ENCODE data around the gene PLXDC2. TPM values are rescaled to one million over a fixed set of nuclear protein-coding genes. Genes with fewer than 3 reads are reported as not detected.

Gene PLXDC2
- total and polyA plus RNA-seq, 2 experiments from 2014 or later, result 13.5 to 19.4 TPM

DNA sequence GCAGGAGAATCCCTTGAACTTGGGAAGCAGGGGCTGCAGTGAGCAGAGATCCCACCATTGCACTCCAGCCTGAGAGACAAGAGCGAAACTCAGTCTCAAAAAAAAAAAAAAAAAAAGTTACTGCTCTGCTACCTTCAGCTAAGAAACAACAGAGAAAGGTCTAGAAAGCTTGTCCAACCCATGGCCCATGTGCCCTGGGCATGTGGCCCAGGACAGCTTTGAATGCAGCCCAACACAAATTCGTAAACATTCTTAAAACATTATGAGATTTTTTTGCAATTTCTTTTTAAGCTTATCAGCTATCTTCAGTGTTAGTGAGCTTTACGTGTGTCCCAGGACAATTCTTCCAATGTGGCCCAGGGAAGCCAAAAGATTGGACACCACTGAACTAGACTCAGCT lies 22.9 kb downstream of the PLXDC2 start (continued):
- no peak for TF ChIP-seq CTCF (conservative IDR thresholded peaks at IDR 0.05; ENCODE audit: low read depth in 2 of 2)
- TF ChIP-seq NANOG (IDR thresholded peaks at IDR 0.05; ENCODE audit: borderline replicate concordance), result no peak
- TF ChIP-seq ZNF114 (CRISPR knock-in tag; IDR thresholded peaks at IDR 0.05), result no peak
- no peak for TF ChIP-seq JUNB (IDR thresholded peaks at IDR 0.05; ENCODE audit: unreplicated experiment)
- TF ChIP-seq EZH2phosphoT487 (IDR thresholded peaks at IDR 0.05; ENCODE audit: unreplicated experiment), result no peak
- no peak for TF ChIP-seq STAT1 (IDR thresholded peaks at IDR 0.05; ENCODE audit: unreplicated experiment)

DNA sequence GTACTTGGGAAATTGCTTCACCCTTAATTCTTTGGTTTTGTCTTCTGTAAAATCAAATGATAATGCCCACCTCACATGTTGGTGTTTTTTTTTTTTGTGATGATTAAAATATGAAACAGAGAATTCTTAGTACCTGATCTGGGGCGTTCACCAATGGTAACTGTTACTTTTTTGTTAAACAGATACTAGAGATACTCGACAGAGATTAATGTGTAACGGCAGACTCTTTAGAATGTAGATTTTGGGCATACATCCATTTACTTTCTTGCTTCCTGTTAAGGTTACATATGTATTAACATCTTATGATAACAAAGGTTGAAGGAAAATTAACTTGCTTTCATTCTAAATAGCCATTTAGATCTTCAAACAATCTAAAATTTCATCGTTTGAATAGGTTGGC lies 23.3 kb downstream of the PLXDC2 start:
- no peak for ATAC-seq
- Mint-ChIP-seq H3K4me3 (no peak overlapping the region), H3K4me1 (peaks cover 57% of the 10 kb centered on the region), H3K27me3 (ENCODE audit: insufficient read depth, low read depth, poor library complexity) (peaks cover 4% of the 10 kb centered on the region), H3K9me3 (no peaks in the 10 kb centered on the region; the same call in 2 of the 3 replicates), H3K27ac (peak overlapping the region; percentile 4; the same call in 1 of the 2 replicates), H3K36me3 (ENCODE audit: low read depth) (peaks cover 8% of the 10 kb centered on the region)
- no peaks in the 10 kb centered on the region for H3F3A ChIP-seq (replicated peaks; ENCODE audit: low read depth)
- TF ChIP-seq NANOG (IDR thresholded peaks at IDR 0.05; ENCODE audit: borderline replicate concordance), result 0 out of 2 replicates have a peak, but pooled peaks have one; percentile 44
- TF ChIP-seq CREB1 (CRISPR knock-in tag; IDR thresholded peaks at IDR 0.05; ENCODE audit: low read depth), result no peak
- TF ChIP-seq EZH2phosphoT487 (IDR thresholded peaks at IDR 0.05; ENCODE audit: unreplicated experiment), result no peak
- peaks cover 58% of the 10 kb centered on the region for H3K4me1 ChIP-seq (ENCODE audit: insufficient read depth)
- H3K27me3 ChIP-seq (ENCODE audit: insufficient read depth), result no peaks in the 10 kb centered on the region
- no peak overlapping the region; the same call in 1 of the 2 replicates for H3K27ac ChIP-seq (ENCODE audit: low read depth)
- H3K79me2 ChIP-seq (replicated peaks; ENCODE audit: insufficient read depth), result peaks cover 94% of the 10 kb centered on the region
- H3K4me2 ChIP-seq, result peak overlapping the region; percentile 16
- H4K20me1 ChIP-seq (replicated peaks; ENCODE audit: insufficient read depth), result no peaks in the 10 kb centered on the region
- H3K36me3 ChIP-seq (ENCODE audit: insufficient read depth), result no peaks in the 10 kb centered on the region
- no peak overlapping the region for H3K4me3 ChIP-seq
- H3K9me2 ChIP-seq (ENCODE audit: insufficient read depth), result no peaks in the 10 kb centered on the region
- H2AFZ ChIP-seq, result no peak overlapping the region
- no peak for DNase-seq (ENCODE audit: low spot score)

DNA sequence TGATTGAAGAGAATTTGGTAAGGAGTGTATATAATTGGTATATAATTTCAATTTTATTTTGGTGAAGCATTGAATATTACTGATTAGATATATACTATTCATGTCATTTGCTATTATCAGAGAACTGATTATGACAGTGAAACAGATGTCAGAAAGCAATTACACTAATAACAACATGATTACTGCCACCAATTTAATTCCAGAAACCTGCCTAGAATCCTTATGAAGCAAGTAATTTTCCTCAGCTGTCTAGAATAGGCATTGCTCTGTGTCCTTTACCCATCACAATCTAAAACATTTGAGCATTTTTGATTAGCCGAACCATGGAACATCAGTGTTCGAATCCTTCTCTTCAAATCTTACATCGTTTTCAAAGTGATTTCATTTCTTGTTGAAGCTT lies 24.5 kb downstream of the PLXDC2 start:
- no peak overlapping the region for H2AFZ ChIP-seq
- H3K4me2 ChIP-seq, result no peak overlapping the region
- no peaks in the 10 kb centered on the region for H3K9me2 ChIP-seq (ENCODE audit: insufficient read depth)
- H3K4me1 Mint-ChIP-seq, result peaks cover 54% of the 10 kb centered on the region
- peaks cover 56% of the 10 kb centered on the region for H3K4me1 ChIP-seq (ENCODE audit: insufficient read depth)
- ATAC-seq (no peak), DNase-seq (ENCODE audit: low spot score) (no peak)
- no peaks in the 10 kb centered on the region for H3F3A ChIP-seq (replicated peaks; ENCODE audit: low read depth)
- no peaks in the 10 kb centered on the region; the same call in 2 of the 3 replicates for H3K9me3 Mint-ChIP-seq
- no peak overlapping the region for H3K4me3 ChIP-seq
- H3K79me2 ChIP-seq (replicated peaks; ENCODE audit: insufficient read depth), result peaks cover 92% of the 10 kb centered on the region
- H3K27me3 Mint-ChIP-seq (ENCODE audit: insufficient read depth, low read depth, poor library complexity), result peaks cover 2% of the 10 kb centered on the region
- H4K20me1 ChIP-seq (replicated peaks; ENCODE audit: insufficient read depth), result no peaks in the 10 kb centered on the region
- no peaks in the 10 kb centered on the region for H3K36me3 ChIP-seq (ENCODE audit: insufficient read depth)
- no peaks in the 10 kb centered on the region for H3K27me3 ChIP-seq (ENCODE audit: insufficient read depth)
- no peak overlapping the region; the same call in 1 of the 2 replicates for H3K27ac ChIP-seq (ENCODE audit: low read depth)
- no peak overlapping the region for H3K4me3 Mint-ChIP-seq
- TF ChIP-seq EZH2phosphoT487 (IDR thresholded peaks at IDR 0.05; ENCODE audit: unreplicated experiment), result no peak
- 0 out of 2 replicates have a peak overlapping the region, but pooled peaks have one; percentile 18 for H3K27ac Mint-ChIP-seq
- peaks cover 4% of the 10 kb centered on the region for H3K36me3 Mint-ChIP-seq (ENCODE audit: low read depth)
